ENCODE data around the gene SLC16A7.

SLC16A7 gene

GRCh38 chr12:59695379-59695778 lies 99.5 kb downstream of the SLC16A7 start:
- H3K9me3 ChIP-seq (ENCODE audit: control insufficient read depth, low read length), result no peaks in the 10 kb centered on the region
- H3K4me1 ChIP-seq (ENCODE audit: control insufficient read depth, insufficient read depth, low read length, poor library complexity, severe bottlenecking), result no peaks in the 10 kb centered on the region
- H3K27me3 ChIP-seq (replicated peaks; ENCODE audit: control insufficient read depth, insufficient read depth, low read length, poor library complexity, severe bottlenecking), result no peaks in the 10 kb centered on the region
- no peak overlapping the region for H3K27ac ChIP-seq (ENCODE audit: insufficient read depth, low read length, poor library complexity, severe bottlenecking)
- no peaks in the 10 kb centered on the region for H3K36me3 ChIP-seq (ENCODE audit: control insufficient read depth, insufficient read depth, low read length)
- H3K4me3 ChIP-seq (ENCODE audit: insufficient read depth, low read depth, low read length, poor library complexity, severe bottlenecking), result no peak overlapping the region
- DNase-seq, result no peak

DNA sequence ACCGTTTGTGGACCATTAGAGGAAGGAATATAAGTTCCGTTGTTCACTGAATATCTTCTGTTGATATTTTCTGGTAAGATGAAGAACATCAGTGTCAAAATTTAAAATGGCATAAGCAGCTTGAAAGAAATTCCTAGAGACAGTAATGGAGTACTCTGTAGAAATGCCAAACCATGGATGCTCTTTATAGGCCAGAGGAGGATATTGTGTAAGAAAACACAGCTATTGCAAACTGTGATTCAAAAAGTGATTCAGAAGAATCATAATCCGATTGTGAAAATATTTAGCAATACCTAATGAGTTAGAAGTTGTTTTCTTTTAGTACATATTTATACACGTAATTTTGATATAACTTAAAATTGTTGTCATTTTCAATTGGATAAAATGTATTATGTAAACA lies 102.8 kb downstream of the SLC16A7 start:
- no peak overlapping the region for H3K27ac ChIP-seq (ENCODE audit: insufficient read depth, low read length, poor library complexity, severe bottlenecking)

GRCh38 chr12:59699421-59700152 lies 103.8 kb downstream of the SLC16A7 start:
- H3K27me3 ChIP-seq (replicated peaks; ENCODE audit: control insufficient read depth, insufficient read depth, low read length, poor library complexity, severe bottlenecking), result no peaks in the 10 kb centered on the region
- no peak overlapping the region for H3K27ac ChIP-seq (ENCODE audit: insufficient read depth, low read length, poor library complexity, severe bottlenecking)
- H3K36me3 ChIP-seq (ENCODE audit: control insufficient read depth, insufficient read depth, low read length), result no peaks in the 10 kb centered on the region
- no peaks in the 10 kb centered on the region for H3K9me3 ChIP-seq (ENCODE audit: control insufficient read depth, low read length)
- H3K4me3 ChIP-seq (ENCODE audit: insufficient read depth, low read depth, low read length, poor library complexity, severe bottlenecking), result no peak overlapping the region
- H3K4me1 ChIP-seq (ENCODE audit: control insufficient read depth, insufficient read depth, low read length, poor library complexity, severe bottlenecking), result no peaks in the 10 kb centered on the region
- DNase-seq, result no peak

More for the DNA sequence above, 102.8 kb downstream of the SLC16A7 start:
- H3K4me1 ChIP-seq (ENCODE audit: control insufficient read depth, insufficient read depth, low read length, poor library complexity, severe bottlenecking), result no peaks in the 10 kb centered on the region
- DNase-seq, result no peak
- no peaks in the 10 kb centered on the region for H3K9me3 ChIP-seq (ENCODE audit: control insufficient read depth, low read length)
- H3K36me3 ChIP-seq (ENCODE audit: control insufficient read depth, insufficient read depth, low read length), result no peaks in the 10 kb centered on the region
- H3K4me3 ChIP-seq (ENCODE audit: insufficient read depth, low read depth, low read length, poor library complexity, severe bottlenecking), result no peak overlapping the region
- H3K27me3 ChIP-seq (replicated peaks; ENCODE audit: control insufficient read depth, insufficient read depth, low read length, poor library complexity, severe bottlenecking), result no peaks in the 10 kb centered on the region

DNA sequence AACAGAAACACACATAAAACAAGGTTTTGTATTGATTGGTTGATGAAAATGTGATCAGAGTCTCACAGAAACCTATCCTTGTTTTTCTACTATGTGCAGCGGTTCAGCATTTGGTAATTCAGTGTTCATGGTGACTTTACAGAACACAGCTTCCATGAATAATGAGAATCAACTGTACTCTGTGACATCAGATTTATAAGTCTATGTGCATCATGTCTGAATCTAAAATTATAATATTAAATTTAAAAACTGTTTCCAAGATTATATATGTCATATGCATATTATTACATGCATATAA lies 104.3 kb downstream of the SLC16A7 start:
- Histone ChIP-seq H3K4me1 (ENCODE audit: control insufficient read depth, insufficient read depth, low read length, poor library complexity, severe bottlenecking) (no peaks in the 10 kb centered on the region), H3K9me3 (ENCODE audit: control insufficient read depth, low read length) (no peaks in the 10 kb centered on the region), H3K27ac (ENCODE audit: insufficient read depth, low read length, poor library complexity, severe bottlenecking) (no peak overlapping the region), H3K4me3 (ENCODE audit: insufficient read depth, low read depth, low read length, poor library complexity, severe bottlenecking) (no peak overlapping the region), H3K27me3 (replicated peaks; ENCODE audit: control insufficient read depth, insufficient read depth, low read length, poor library complexity, severe bottlenecking) (no peaks in the 10 kb centered on the region), H3K36me3 (ENCODE audit: control insufficient read depth, insufficient read depth, low read length) (peaks cover 2% of the 10 kb centered on the region)
- no peak for DNase-seq

DNA sequence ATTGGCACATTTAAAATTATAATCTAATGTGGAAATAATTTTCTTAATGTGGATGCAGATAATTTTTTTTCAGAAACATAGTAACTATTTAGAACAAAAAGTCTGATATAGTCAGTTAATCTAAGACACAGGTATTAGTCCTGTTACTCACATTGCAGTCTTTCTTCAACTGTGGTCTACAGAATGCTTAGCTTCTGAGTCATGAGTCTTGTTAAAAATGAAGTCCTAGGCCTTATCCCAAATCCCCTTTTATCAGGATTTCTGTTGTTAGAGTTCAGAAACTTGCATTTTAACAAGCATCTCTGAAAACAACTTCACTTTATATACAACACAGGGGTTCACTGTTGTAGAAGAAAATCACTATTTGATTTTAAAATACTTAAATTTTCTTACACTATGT lies 112.2 kb downstream of the SLC16A7 start:
- H3K9me3 ChIP-seq (ENCODE audit: control insufficient read depth, low read length), result no peaks in the 10 kb centered on the region
- H3K27me3 ChIP-seq (replicated peaks; ENCODE audit: control insufficient read depth, insufficient read depth, low read length, poor library complexity, severe bottlenecking), result no peaks in the 10 kb centered on the region
- no peak overlapping the region for H3K4me3 ChIP-seq (ENCODE audit: insufficient read depth, low read depth, low read length, poor library complexity, severe bottlenecking)
- H3K36me3 ChIP-seq (ENCODE audit: control insufficient read depth, insufficient read depth, low read length), result peaks cover 9% of the 10 kb centered on the region
- no peak overlapping the region for H3K27ac ChIP-seq (ENCODE audit: insufficient read depth, low read length, poor library complexity, severe bottlenecking)
- DNase-seq, result no peak
- no peaks in the 10 kb centered on the region for H3K4me1 ChIP-seq (ENCODE audit: control insufficient read depth, insufficient read depth, low read length, poor library complexity, severe bottlenecking)

DNA sequence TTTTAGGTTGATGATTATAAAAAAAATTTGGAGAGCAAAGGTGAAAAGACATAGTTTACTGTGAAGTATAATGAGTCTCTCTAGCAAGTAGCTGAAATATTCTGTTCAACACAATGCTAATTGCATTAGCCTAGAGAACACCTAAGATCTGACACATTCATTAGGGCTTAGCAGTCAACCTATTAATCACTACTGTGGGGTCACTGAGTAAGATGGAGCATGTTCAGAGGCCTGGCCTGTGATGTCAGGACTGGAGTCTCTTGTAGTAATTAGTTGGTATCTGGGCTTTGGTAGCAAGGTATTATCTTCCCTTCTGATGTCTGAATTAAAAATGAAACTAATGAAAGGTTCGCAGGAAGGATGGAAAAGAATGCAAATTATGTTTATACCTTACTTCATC lies 112.7 kb downstream of the SLC16A7 start:
- no peak for DNase-seq
- Histone ChIP-seq H3K4me3 (ENCODE audit: insufficient read depth, low read depth, low read length, poor library complexity, severe bottlenecking) (no peak overlapping the region), H3K27me3 (replicated peaks; ENCODE audit: control insufficient read depth, insufficient read depth, low read length, poor library complexity, severe bottlenecking) (no peaks in the 10 kb centered on the region), H3K4me1 (ENCODE audit: control insufficient read depth, insufficient read depth, low read length, poor library complexity, severe bottlenecking) (no peaks in the 10 kb centered on the region), H3K9me3 (ENCODE audit: control insufficient read depth, low read length) (no peaks in the 10 kb centered on the region), H3K27ac (ENCODE audit: insufficient read depth, low read length, poor library complexity, severe bottlenecking) (no peak overlapping the region), H3K36me3 (ENCODE audit: control insufficient read depth, insufficient read depth, low read length) (peaks cover 9% of the 10 kb centered on the region)

DNA sequence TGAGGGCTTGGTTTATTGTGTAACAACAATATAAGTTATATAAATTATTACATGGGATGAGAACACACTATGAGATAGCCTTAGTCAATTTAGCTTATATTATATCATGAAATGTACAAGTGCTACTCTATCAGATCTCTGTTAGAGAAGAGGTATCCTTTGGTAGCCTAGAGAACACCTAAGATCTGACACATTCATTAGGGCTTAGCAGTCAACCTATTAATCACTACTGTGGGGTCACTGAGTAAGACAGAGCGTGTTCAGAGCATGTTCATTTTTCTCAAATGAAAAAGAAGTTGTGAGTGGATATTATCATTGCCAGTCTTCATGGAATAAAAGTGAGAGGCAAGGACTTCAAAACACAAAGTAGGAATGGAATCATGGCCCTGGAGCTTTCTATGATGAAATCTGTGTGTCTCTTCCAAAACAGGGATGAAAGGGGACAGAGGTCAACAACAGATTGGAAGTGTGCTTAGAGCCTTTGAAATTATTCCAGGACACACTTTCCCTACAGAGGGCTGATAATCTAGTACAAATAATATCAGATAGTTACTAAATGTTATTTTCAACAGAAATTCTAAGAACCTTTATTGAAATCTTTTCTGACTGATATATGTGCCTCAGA lies 114.3 kb downstream of the SLC16A7 start:
- Histone ChIP-seq H3K27me3 (replicated peaks; ENCODE audit: control insufficient read depth, insufficient read depth, low read length, poor library complexity, severe bottlenecking) (no peaks in the 10 kb centered on the region), H3K36me3 (ENCODE audit: control insufficient read depth, insufficient read depth, low read length) (peaks cover 6% of the 10 kb centered on the region), H3K27ac (ENCODE audit: insufficient read depth, low read length, poor library complexity, severe bottlenecking) (no peak overlapping the region), H3K4me1 (ENCODE audit: control insufficient read depth, insufficient read depth, low read length, poor library complexity, severe bottlenecking) (no peaks in the 10 kb centered on the region), H3K9me3 (ENCODE audit: control insufficient read depth, low read length) (no peaks in the 10 kb centered on the region), H3K4me3 (ENCODE audit: insufficient read depth, low read depth, low read length, poor library complexity, severe bottlenecking) (no peak overlapping the region)
- DNase-seq, result no peak

- Histone ChIP-seq H3K36me3 (ENCODE audit: control insufficient read depth, insufficient read depth, low read length) (peaks cover 1% of the 10 kb centered on the region), H3K4me1 (ENCODE audit: control insufficient read depth, insufficient read depth, low read length, poor library complexity, severe bottlenecking) (no peaks in the 10 kb centered on the region), H3K27ac (ENCODE audit: insufficient read depth, low read length, poor library complexity, severe bottlenecking) (no peak overlapping the region), H3K9me3 (ENCODE audit: control insufficient read depth, low read length) (no peaks in the 10 kb centered on the region), H3K27me3 (replicated peaks; ENCODE audit: control insufficient read depth, insufficient read depth, low read length, poor library complexity, severe bottlenecking) (no peaks in the 10 kb centered on the region), H3K4me3 (ENCODE audit: insufficient read depth, low read depth, low read length, poor library complexity, severe bottlenecking) (no peak overlapping the region)
- DNase-seq, result no peak
These were observed 115.1 kb downstream of the SLC16A7 start for GRCh38 chr12:59710964-59711363.

DNA sequence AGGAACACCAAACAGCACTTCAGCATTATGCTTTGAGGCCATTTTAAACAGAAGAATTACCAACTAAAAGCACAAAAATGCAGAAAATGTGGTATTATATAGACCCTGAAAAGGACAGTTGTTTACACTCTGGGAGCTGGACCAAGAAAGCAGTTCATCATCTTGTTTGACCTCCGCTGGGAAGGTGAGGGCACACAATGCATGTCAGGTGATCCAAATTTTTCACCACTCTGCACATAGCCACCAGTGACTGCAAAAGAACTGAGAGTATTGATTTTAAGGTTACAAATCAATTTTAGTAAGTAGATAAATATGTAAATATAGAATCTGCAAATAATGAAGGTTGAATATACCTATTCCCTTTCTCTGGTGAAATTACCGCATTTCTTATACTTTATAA lies 119.6 kb downstream of the SLC16A7 start:
- no peak overlapping the region for H3K4me3 ChIP-seq (ENCODE audit: insufficient read depth, low read depth, low read length, poor library complexity, severe bottlenecking)
- H3K9me3 ChIP-seq (ENCODE audit: control insufficient read depth, low read length), result no peaks in the 10 kb centered on the region
- H3K36me3 ChIP-seq (ENCODE audit: control insufficient read depth, insufficient read depth, low read length), result peaks cover 3% of the 10 kb centered on the region
- no peaks in the 10 kb centered on the region for H3K27me3 ChIP-seq (replicated peaks; ENCODE audit: control insufficient read depth, insufficient read depth, low read length, poor library complexity, severe bottlenecking)
- H3K27ac ChIP-seq (ENCODE audit: insufficient read depth, low read length, poor library complexity, severe bottlenecking), result no peak overlapping the region
- H3K4me1 ChIP-seq (ENCODE audit: control insufficient read depth, insufficient read depth, low read length, poor library complexity, severe bottlenecking), result no peaks in the 10 kb centered on the region
- DNase-seq, result no peak

GRCh38 chr12:59716043-59716442 lies 120.2 kb downstream of the SLC16A7 start:
- H3K4me1 ChIP-seq (ENCODE audit: control insufficient read depth, insufficient read depth, low read length, poor library complexity, severe bottlenecking), result no peaks in the 10 kb centered on the region
- no peaks in the 10 kb centered on the region for H3K9me3 ChIP-seq (ENCODE audit: control insufficient read depth, low read length)

More at GRCh38 chr12:59716043-59716442, 120.2 kb downstream of the SLC16A7 start:
- H3K36me3 ChIP-seq (ENCODE audit: control insufficient read depth, insufficient read depth, low read length), result peaks cover 3% of the 10 kb centered on the region
- no peaks in the 10 kb centered on the region for H3K27me3 ChIP-seq (replicated peaks; ENCODE audit: control insufficient read depth, insufficient read depth, low read length, poor library complexity, severe bottlenecking)
- DNase-seq, result no peak
- H3K27ac ChIP-seq (ENCODE audit: insufficient read depth, low read length, poor library complexity, severe bottlenecking), result no peak overlapping the region
- no peak overlapping the region for H3K4me3 ChIP-seq (ENCODE audit: insufficient read depth, low read depth, low read length, poor library complexity, severe bottlenecking)
